Liver (tissue), 9 donors: ENCODE measurements around the gene PKD1. TPM values are rescaled to one million over a fixed set of nuclear protein-coding genes. Genes with fewer than 3 reads are reported as not detected.

Source experiments
- DNase-seq: peaks from one replicate; pipeline ENCODE4 v3.0.0-alpha.2; 2017; ENCODE audit warnings: low spot score
- H3K27ac ChIP-seq, 2 donors: one replicate each; pipeline ENCODE4 v1.7.0; 2013; ENCODE audit warnings: inconsistent platforms in 2 of 2, low read length in 2 of 2, control low read depth in 1 of 2, low read depth in 1 of 2, mild to moderate bottlenecking in 1 of 2
- H3K27me3 ChIP-seq, 4 donors: one replicate each; pipeline versions ENCODE4 v1.6.1 to v1.7.0; 2013; ENCODE audit warnings: low read length in 3 of 4, inconsistent platforms in 1 of 4, mild to moderate bottlenecking in 1 of 4, moderate library complexity in 1 of 4; ENCODE audit not compliant: control insufficient read depth in 4 of 4, insufficient read depth in 4 of 4
- H3K36me3 ChIP-seq, 4 donors: one replicate each; pipeline versions ENCODE4 v1.6.1 to v1.7.0; 2013; ENCODE audit warnings: low read length in 3 of 4, mild to moderate bottlenecking in 3 of 4, low read depth in 1 of 4, moderate library complexity in 1 of 4; ENCODE audit not compliant: control insufficient read depth in 4 of 4, insufficient read depth in 3 of 4
- H3K4me1 ChIP-seq, 4 donors: one replicate each; pipeline versions ENCODE4 v1.6.1 to v1.7.0; 2013; ENCODE audit warnings: low read length in 3 of 4, mild to moderate bottlenecking in 3 of 4, moderate library complexity in 1 of 4; ENCODE audit not compliant: control insufficient read depth in 4 of 4, insufficient read depth in 4 of 4
- H3K4me3 ChIP-seq, 3 donors: one replicate each; pipeline versions ENCODE4 v1.6.1 to v1.7.0; 2013; ENCODE audit warnings: low read length in 3 of 3, control low read depth in 1 of 3, low read depth in 1 of 3, mild to moderate bottlenecking in 1 of 3
- H3K9ac ChIP-seq, 2 donors: one replicate each; pipeline ENCODE4 v1.7.0; 2013; ENCODE audit warnings: low read length in 2 of 2, mild to moderate bottlenecking in 2 of 2, moderate library complexity in 2 of 2, control low read depth in 1 of 2, low read depth in 1 of 2
- H3K9me3 ChIP-seq, 4 donors: one replicate each; pipeline versions ENCODE4 v1.6.1 to v1.7.0; 2013; ENCODE audit warnings: low read length in 3 of 4; ENCODE audit not compliant: control insufficient read depth in 4 of 4
- EGR1 ChIP-seq, 2 donors: IDR thresholded peaks; 2 replicates each; pipeline ENCODE4 v1.6.1; 2016 to 2018; ENCODE audit warnings: antibody characterized with exemption in 2 of 2, low read depth in 2 of 2
- FOXA1 ChIP-seq: IDR thresholded peaks from 2 replicates; pipeline ENCODE4 v1.6.1; 2016; ENCODE audit warnings: antibody characterized with exemption
- HNF4A ChIP-seq, 2 donors: conservative IDR thresholded peaks; 2 replicates each; pipeline ENCODE4 v1.6.1; 2016; ENCODE audit warnings: antibody characterized with exemption in 2 of 2, mild to moderate bottlenecking in 2 of 2
- HNF4G ChIP-seq: IDR thresholded peaks from 2 replicates; pipeline ENCODE4 v1.6.1; 2016; ENCODE audit warnings: antibody characterized with exemption
- NR2F2 ChIP-seq: IDR thresholded peaks from 2 replicates; pipeline ENCODE4 v1.6.1; 2016; ENCODE audit warnings: antibody characterized with exemption
- RXRA ChIP-seq, 2 donors: IDR thresholded peaks; 2 replicates each; pipeline ENCODE4 v1.6.1; 2017 to 2018; ENCODE audit warnings: antibody characterized with exemption in 2 of 2, mild to moderate bottlenecking in 1 of 2
- TAF1 ChIP-seq: conservative IDR thresholded peaks from 2 replicates; pipeline ENCODE4 v1.6.1; 2016; ENCODE audit warnings: antibody characterized with exemption, mild to moderate bottlenecking
- YY1 ChIP-seq: IDR thresholded peaks from 2 replicates; pipeline ENCODE4 v1.6.1; 2016; ENCODE audit warnings: antibody characterized with exemption, mild to moderate bottlenecking
- WGBS: extraction: QIAGEN DNeasy Blood & Tissue Kit; methylation state at CpG from one replicate; pipeline ENCODE4 v1.1.7; 2013; 5-methylcytosine and 5-hydroxymethylcytosine counted together
- polyA plus RNA-seq, 2 donors: library from polyadenylated mRNA; stranded (reverse) in 1 of 2; unstranded in 1 of 2; fragments of 200-250 nt in 1 of 2; fragments of >200 nt in 1 of 2; fragmentation: Nextera tagmentation in 1 of 2; extraction: Ambion mirVana in 1 of 2; gene quantifications; one replicate each; pipeline versions ENCODE4 v1.2.1 to v1.2.3, GENCODE V29; 2013 to 2015
- total RNA-seq, 2 donors: library from RNA; depleted of rRNA; stranded (reverse); fragments of >200 nt; gene quantifications; one replicate each; pipeline ENCODE4 v1.2.3, GENCODE V29; 2014
- TF ChIP-seq, protein P1 (sequence below): IDR thresholded peaks from 2 replicates; pipeline ENCODE4 v1.6.1; 2016; ENCODE audit warnings: antibody characterized with exemption, mild to moderate bottlenecking
- TF ChIP-seq, protein P2 (sequence below): IDR thresholded peaks from 2 replicates; pipeline ENCODE4 v1.6.1; 2016; ENCODE audit warnings: antibody characterized with exemption
- TF ChIP-seq, protein P3 (sequence below): fragments of 150-350 bp; IDR thresholded peaks from 2 replicates; pipeline ENCODE4 v1.5.1; 2017; ENCODE audit warnings: improper control_type of control experiment, low read depth, low read length; ENCODE audit not compliant: missing input control
- TF ChIP-seq, protein P4 (sequence below): IDR thresholded peaks from 2 replicates; pipeline ENCODE4 v1.6.1; 2016; ENCODE audit warnings: antibody characterized with exemption
- donor health status: healthy.
- donor health status: healthy.
- donor health status: healthy.
- donor health status: healthy.
- donor health status: healthy.

The PKD1 gene
- total and polyA plus RNA-seq, 4 donors = 8.0 to 58.4 (median 25.6) TPM

- no peaks in the 10 kb centered on the region for H3K9me3 ChIP-seq
- TF ChIP-seq, protein P1, sequence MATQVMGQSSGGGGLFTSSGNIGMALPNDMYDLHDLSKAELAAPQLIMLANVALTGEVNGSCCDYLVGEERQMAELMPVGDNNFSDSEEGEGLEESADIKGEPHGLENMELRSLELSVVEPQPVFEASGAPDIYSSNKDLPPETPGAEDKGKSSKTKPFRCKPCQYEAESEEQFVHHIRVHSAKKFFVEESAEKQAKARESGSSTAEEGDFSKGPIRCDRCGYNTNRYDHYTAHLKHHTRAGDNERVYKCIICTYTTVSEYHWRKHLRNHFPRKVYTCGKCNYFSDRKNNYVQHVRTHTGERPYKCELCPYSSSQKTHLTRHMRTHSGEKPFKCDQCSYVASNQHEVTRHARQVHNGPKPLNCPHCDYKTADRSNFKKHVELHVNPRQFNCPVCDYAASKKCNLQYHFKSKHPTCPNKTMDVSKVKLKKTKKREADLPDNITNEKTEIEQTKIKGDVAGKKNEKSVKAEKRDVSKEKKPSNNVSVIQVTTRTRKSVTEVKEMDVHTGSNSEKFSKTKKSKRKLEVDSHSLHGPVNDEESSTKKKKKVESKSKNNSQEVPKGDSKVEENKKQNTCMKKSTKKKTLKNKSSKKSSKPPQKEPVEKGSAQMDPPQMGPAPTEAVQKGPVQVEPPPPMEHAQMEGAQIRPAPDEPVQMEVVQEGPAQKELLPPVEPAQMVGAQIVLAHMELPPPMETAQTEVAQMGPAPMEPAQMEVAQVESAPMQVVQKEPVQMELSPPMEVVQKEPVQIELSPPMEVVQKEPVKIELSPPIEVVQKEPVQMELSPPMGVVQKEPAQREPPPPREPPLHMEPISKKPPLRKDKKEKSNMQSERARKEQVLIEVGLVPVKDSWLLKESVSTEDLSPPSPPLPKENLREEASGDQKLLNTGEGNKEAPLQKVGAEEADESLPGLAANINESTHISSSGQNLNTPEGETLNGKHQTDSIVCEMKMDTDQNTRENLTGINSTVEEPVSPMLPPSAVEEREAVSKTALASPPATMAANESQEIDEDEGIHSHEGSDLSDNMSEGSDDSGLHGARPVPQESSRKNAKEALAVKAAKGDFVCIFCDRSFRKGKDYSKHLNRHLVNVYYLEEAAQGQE = no peak
- TF ChIP-seq, protein P2, sequence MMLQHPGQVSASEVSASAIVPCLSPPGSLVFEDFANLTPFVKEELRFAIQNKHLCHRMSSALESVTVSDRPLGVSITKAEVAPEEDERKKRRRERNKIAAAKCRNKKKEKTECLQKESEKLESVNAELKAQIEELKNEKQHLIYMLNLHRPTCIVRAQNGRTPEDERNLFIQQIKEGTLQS = no peak
- no peak for TF ChIP-seq NR2F2
- no peak for TF ChIP-seq HNF4A (conservative IDR thresholded peaks at IDR 0.05)
- TF ChIP-seq, protein P3, sequence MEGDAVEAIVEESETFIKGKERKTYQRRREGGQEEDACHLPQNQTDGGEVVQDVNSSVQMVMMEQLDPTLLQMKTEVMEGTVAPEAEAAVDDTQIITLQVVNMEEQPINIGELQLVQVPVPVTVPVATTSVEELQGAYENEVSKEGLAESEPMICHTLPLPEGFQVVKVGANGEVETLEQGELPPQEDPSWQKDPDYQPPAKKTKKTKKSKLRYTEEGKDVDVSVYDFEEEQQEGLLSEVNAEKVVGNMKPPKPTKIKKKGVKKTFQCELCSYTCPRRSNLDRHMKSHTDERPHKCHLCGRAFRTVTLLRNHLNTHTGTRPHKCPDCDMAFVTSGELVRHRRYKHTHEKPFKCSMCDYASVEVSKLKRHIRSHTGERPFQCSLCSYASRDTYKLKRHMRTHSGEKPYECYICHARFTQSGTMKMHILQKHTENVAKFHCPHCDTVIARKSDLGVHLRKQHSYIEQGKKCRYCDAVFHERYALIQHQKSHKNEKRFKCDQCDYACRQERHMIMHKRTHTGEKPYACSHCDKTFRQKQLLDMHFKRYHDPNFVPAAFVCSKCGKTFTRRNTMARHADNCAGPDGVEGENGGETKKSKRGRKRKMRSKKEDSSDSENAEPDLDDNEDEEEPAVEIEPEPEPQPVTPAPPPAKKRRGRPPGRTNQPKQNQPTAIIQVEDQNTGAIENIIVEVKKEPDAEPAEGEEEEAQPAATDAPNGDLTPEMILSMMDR = no peak
- TF ChIP-seq, protein P4, sequence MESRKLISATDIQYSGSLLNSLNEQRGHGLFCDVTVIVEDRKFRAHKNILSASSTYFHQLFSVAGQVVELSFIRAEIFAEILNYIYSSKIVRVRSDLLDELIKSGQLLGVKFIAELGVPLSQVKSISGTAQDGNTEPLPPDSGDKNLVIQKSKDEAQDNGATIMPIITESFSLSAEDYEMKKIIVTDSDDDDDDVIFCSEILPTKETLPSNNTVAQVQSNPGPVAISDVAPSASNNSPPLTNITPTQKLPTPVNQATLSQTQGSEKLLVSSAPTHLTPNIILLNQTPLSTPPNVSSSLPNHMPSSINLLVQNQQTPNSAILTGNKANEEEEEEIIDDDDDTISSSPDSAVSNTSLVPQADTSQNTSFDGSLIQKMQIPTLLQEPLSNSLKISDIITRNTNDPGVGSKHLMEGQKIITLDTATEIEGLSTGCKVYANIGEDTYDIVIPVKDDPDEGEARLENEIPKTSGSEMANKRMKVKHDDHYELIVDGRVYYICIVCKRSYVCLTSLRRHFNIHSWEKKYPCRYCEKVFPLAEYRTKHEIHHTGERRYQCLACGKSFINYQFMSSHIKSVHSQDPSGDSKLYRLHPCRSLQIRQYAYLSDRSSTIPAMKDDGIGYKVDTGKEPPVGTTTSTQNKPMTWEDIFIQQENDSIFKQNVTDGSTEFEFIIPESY = no peak
- no peak for TF ChIP-seq EGR1 (IDR thresholded peaks at IDR 0.05; ENCODE audit: low read depth in 2 of 2)
- TF ChIP-seq TAF1 = no peak
- no peak for TF ChIP-seq YY1
- TF ChIP-seq RXRA (IDR thresholded peaks at IDR 0.05) = no peak
- no peak for TF ChIP-seq FOXA1
- TF ChIP-seq HNF4G = no peak
- H3K27ac ChIP-seq = no peak overlapping the region
- no peak overlapping the region for H3K9ac ChIP-seq
- no peak overlapping the region for H3K4me3 ChIP-seq
- H3K36me3 ChIP-seq = peaks cover 6 to 48% (median 17%) of the 10 kb centered on the region in 4 donors
- WGBS = 95% methylated on average over 17 of the region's 17 CpGs
- peaks cover 0 to 10% (median 6%) of the 10 kb centered on the region in 4 donors for H3K4me1 ChIP-seq
- H3K27me3 ChIP-seq = no peaks in the 10 kb centered on the region
- no peak for DNase-seq
Measured at GRCh38 chr16:2053897-2054296, 81.8 kb downstream of the PKD1 start.

- no peaks in the 10 kb centered on the region for H3K9me3 ChIP-seq
- no peak for DNase-seq
- no peaks in the 10 kb centered on the region for H3K27me3 ChIP-seq
- H3K9ac ChIP-seq = no peak overlapping the region
- peaks cover 6 to 43% (median 16%) of the 10 kb centered on the region in 4 donors for H3K36me3 ChIP-seq
- TF ChIP-seq EGR1 (IDR thresholded peaks at IDR 0.05; ENCODE audit: low read depth in 2 of 2) = no peak
- WGBS = 97% methylated on average over 21 of the region's 21 CpGs
- peaks cover 0 to 17% (median 13%) of the 10 kb centered on the region in 4 donors for H3K4me1 ChIP-seq
- H3K27ac ChIP-seq = no peak overlapping the region
- H3K4me3 ChIP-seq = no peak overlapping the region
Measured at GRCh38 chr16:2053211-2053610, 82.5 kb downstream of the PKD1 start.
